ENCODE measurements around the gene FEZF1. TPM values are rescaled to one million over a fixed set of nuclear protein-coding genes. Genes with fewer than 3 reads are reported as not detected.

FEZF1 gene
- total RNA-seq, 1 experiment from 2014 or later, result not detected

DNA sequence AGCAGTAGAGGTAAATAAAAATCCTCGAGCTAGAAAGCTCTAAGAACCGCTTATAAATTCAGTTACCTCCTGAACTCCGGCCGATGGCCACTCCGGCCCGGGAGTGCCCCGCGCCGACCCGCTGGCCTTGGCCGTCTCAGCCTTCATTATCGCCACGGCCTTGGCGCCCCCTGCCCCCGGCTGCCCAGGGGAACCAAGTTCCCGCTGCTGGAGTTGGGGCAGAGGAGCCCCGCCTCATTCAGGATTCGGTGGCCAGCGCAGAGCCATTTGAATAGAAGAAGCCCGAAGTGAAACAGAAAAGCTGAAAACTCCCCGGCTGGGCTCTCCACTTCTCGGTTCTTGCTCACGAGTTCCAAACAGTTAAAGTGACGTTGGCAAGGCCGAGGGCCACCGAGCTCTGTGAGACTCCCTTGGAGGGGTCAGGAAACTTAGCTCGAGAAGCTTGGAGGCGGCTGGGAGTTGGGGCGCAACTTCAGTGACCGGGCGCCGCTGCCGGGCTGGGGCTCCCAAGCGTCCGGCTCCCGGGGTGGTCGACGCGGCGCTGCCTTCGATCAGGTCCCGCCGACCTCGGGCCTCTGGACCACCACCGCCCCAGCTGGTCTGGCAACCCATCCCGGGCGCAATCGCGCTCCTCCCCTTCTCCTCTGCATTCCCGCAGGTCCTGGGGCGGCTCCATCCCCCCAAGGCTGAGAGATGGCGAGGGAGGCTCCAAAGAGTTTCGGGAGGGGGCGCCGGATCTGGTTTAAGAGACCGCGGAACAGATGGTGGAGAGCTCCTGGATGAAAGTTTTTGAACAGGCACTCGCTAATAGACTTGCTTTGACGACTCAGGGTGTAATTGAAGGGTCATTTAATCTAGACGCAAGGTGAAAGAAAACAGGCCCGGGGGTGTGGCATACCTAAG lies 5.8 kb upstream of the FEZF1 start:
- TF ChIP-seq, protein P1, sequence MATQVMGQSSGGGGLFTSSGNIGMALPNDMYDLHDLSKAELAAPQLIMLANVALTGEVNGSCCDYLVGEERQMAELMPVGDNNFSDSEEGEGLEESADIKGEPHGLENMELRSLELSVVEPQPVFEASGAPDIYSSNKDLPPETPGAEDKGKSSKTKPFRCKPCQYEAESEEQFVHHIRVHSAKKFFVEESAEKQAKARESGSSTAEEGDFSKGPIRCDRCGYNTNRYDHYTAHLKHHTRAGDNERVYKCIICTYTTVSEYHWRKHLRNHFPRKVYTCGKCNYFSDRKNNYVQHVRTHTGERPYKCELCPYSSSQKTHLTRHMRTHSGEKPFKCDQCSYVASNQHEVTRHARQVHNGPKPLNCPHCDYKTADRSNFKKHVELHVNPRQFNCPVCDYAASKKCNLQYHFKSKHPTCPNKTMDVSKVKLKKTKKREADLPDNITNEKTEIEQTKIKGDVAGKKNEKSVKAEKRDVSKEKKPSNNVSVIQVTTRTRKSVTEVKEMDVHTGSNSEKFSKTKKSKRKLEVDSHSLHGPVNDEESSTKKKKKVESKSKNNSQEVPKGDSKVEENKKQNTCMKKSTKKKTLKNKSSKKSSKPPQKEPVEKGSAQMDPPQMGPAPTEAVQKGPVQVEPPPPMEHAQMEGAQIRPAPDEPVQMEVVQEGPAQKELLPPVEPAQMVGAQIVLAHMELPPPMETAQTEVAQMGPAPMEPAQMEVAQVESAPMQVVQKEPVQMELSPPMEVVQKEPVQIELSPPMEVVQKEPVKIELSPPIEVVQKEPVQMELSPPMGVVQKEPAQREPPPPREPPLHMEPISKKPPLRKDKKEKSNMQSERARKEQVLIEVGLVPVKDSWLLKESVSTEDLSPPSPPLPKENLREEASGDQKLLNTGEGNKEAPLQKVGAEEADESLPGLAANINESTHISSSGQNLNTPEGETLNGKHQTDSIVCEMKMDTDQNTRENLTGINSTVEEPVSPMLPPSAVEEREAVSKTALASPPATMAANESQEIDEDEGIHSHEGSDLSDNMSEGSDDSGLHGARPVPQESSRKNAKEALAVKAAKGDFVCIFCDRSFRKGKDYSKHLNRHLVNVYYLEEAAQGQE (IDR thresholded peaks at IDR 0.05; ENCODE audit: insufficient read depth in 1 of 2, low read depth in 2 of 2, low read length in 1 of 2), result no peak
- TF ChIP-seq TCF7L2 (IDR thresholded peaks at IDR 0.05; ENCODE audit: low read depth, low read length), result no peak
- TF ChIP-seq, protein P2, sequence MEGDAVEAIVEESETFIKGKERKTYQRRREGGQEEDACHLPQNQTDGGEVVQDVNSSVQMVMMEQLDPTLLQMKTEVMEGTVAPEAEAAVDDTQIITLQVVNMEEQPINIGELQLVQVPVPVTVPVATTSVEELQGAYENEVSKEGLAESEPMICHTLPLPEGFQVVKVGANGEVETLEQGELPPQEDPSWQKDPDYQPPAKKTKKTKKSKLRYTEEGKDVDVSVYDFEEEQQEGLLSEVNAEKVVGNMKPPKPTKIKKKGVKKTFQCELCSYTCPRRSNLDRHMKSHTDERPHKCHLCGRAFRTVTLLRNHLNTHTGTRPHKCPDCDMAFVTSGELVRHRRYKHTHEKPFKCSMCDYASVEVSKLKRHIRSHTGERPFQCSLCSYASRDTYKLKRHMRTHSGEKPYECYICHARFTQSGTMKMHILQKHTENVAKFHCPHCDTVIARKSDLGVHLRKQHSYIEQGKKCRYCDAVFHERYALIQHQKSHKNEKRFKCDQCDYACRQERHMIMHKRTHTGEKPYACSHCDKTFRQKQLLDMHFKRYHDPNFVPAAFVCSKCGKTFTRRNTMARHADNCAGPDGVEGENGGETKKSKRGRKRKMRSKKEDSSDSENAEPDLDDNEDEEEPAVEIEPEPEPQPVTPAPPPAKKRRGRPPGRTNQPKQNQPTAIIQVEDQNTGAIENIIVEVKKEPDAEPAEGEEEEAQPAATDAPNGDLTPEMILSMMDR (IDR thresholded peaks at IDR 0.05), result no peak
- TF ChIP-seq POLR2AphosphoS5 (IDR thresholded peaks at IDR 0.05; ENCODE audit: low read depth, low read length), result no peak
- no peak for TF ChIP-seq SIN3A (IDR thresholded peaks at IDR 0.05; ENCODE audit: borderline replicate concordance, insufficient read depth, low read depth, low read length)
- DNase-seq (ENCODE audit: low read depth, low spot score) (no peak), ATAC-seq (peak; percentile 51)
- Histone ChIP-seq H3K4me1 (ENCODE audit: control insufficient read depth, insufficient read depth, low read length) (peaks cover under 1% of the 10 kb centered on the region), H3K27ac (ENCODE audit: low read length) (no peak overlapping the region), H3K9me3 (ENCODE audit: control insufficient read depth, insufficient read depth, low read depth, low read length) (no peaks in the 10 kb centered on the region), H3K4me3 (ENCODE audit: low read depth in 2 of 2, low read length in 2 of 2) (peak overlapping the region; percentile 26 to 45), H3K27me3 (ENCODE audit: control insufficient read depth, insufficient read depth, low read length) (peaks cover 50% of the 10 kb centered on the region), H3K36me3 (ENCODE audit: control insufficient read depth, insufficient read depth, low read length) (peaks cover under 1% of the 10 kb centered on the region; the same call in 1 of the 2 replicates)
- no TSS peak for BruUV-seq (replicated peaks)
- in situ Hi-C loops (cut with HindIII; ENCODE audit: low pct_unique_long_range_greater_than_20kb, low sequenced_read_pairs), result no loop called here
- POLR2A ChIA-PET, result no interaction called here
- CTCF ChIA-PET, result no interaction called here
- intact Hi-C loops (cut with micrococcal nuclease; ENCODE audit: unreplicated experiment), result no loop called here

DNA sequence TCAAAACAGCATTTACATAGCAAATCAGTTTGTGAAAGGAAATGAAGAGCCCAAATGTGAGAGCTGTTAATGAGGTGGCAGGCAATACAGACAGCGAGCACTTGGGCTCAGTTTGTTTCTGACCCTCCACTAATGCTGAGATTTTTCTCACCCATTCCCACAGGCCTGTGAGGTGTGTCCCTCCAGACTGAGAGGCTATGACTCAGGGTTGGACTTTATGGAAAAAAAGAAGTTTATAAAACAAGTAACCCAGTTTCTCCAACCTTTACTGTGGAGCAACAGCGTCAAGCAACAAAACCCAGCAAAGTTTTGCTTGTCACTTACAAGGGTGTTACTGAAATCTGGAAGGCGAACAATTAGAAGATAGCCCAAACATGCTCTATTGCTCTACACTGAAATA lies 4.9 kb upstream of the FEZF1 start:
- POLR2A ChIA-PET, result no interaction called here
- peaks cover 52% of the 10 kb centered on the region for H3K27me3 ChIP-seq (ENCODE audit: control insufficient read depth, insufficient read depth, low read length)
- no peak for TF ChIP-seq POLR2AphosphoS5 (IDR thresholded peaks at IDR 0.05; ENCODE audit: low read depth, low read length)
- TF ChIP-seq SIN3A (IDR thresholded peaks at IDR 0.05; ENCODE audit: borderline replicate concordance, insufficient read depth, low read depth, low read length), result no peak
- TF ChIP-seq TCF7L2 (IDR thresholded peaks at IDR 0.05; ENCODE audit: low read depth, low read length), result no peak
- TF ChIP-seq, protein P2 (IDR thresholded peaks at IDR 0.05), result no peak
- TF ChIP-seq, protein P1 (IDR thresholded peaks at IDR 0.05; ENCODE audit: insufficient read depth in 1 of 2, low read depth in 2 of 2, low read length in 1 of 2), result no peak

More for the DNA sequence above, 4.9 kb upstream of the FEZF1 start:
- H3K9me3 ChIP-seq (ENCODE audit: control insufficient read depth, insufficient read depth, low read depth, low read length), result no peaks in the 10 kb centered on the region
- intact Hi-C loops (cut with micrococcal nuclease; ENCODE audit: unreplicated experiment), result no loop called here
- H3K36me3 ChIP-seq (ENCODE audit: control insufficient read depth, insufficient read depth, low read length), result peaks cover 4% of the 10 kb centered on the region; the same call in 1 of the 2 replicates
- ATAC-seq (no peak), DNase-seq (ENCODE audit: low read depth, low spot score) (no peak)
- in situ Hi-C loops (cut with HindIII; ENCODE audit: low pct_unique_long_range_greater_than_20kb, low sequenced_read_pairs), result no loop called here
- no TSS peak for BruUV-seq (replicated peaks)
- no peak overlapping the region for H3K4me3 ChIP-seq (ENCODE audit: low read depth in 2 of 2, low read length in 2 of 2)
- H3K27ac ChIP-seq (ENCODE audit: low read length), result no peak overlapping the region
- CTCF ChIA-PET, result no interaction called here
- peaks cover 5% of the 10 kb centered on the region for H3K4me1 ChIP-seq (ENCODE audit: control insufficient read depth, insufficient read depth, low read length)
